Small intestine (tissue), 7 donors: ENCODE data around the gene PIP5K1B. TPM values are rescaled to one million over a fixed set of nuclear protein-coding genes. Genes with fewer than 3 reads are reported as not detected.

ENCODE experiments used
- DNase-seq, 2 donors: peaks; one replicate each; pipeline versions ENCODE4 v3.0.0 to v3.0.0-alpha.2; 2013
- FAIRE-seq: peaks from 2 replicates; lab custom pipeline; 2012; peaks lifted over from hg19 to GRCh38; lab: Jason Lieb, UNC
- H3K27ac ChIP-seq, 3 donors: one replicate each; pipeline ENCODE4 v1.5.1; 2013; ENCODE audit warnings: low read length in 2 of 3, mild to moderate bottlenecking in 2 of 3, control low read depth in 1 of 3, inconsistent platforms in 1 of 3, low read depth in 1 of 3, moderate library complexity in 1 of 3
- H3K27me3 ChIP-seq, 3 donors: one replicate each; pipeline ENCODE4 v1.6.1; 2013; ENCODE audit warnings: low read length in 3 of 3, inconsistent platforms in 1 of 3; ENCODE audit not compliant: control insufficient read depth in 3 of 3, insufficient read depth in 3 of 3
- H3K36me3 ChIP-seq, 3 donors: one replicate each; pipeline ENCODE4 v1.6.1; 2013; ENCODE audit warnings: low read length in 3 of 3, inconsistent platforms in 1 of 3, low read depth in 1 of 3, mild to moderate bottlenecking in 1 of 3, moderate library complexity in 1 of 3; ENCODE audit not compliant: control insufficient read depth in 3 of 3, insufficient read depth in 2 of 3
- H3K4me1 ChIP-seq, 3 donors: one replicate each; pipeline ENCODE4 v1.6.1; 2013; ENCODE audit warnings: low read length in 2 of 3, inconsistent platforms in 1 of 3, low read depth in 1 of 3, mild to moderate bottlenecking in 1 of 3, moderate library complexity in 1 of 3; ENCODE audit not compliant: control insufficient read depth in 3 of 3, insufficient read depth in 2 of 3
- H3K4me3 ChIP-seq, 3 donors: one replicate each; pipeline ENCODE4 v1.5.1; 2013; ENCODE audit warnings: low read length in 3 of 3, control low read depth in 1 of 3, inconsistent platforms in 1 of 3, low read depth in 1 of 3, mild to moderate bottlenecking in 1 of 3, moderate library complexity in 1 of 3
- H3K9me3 ChIP-seq, 2 donors: one replicate each; pipeline ENCODE4 v1.6.1; 2013; ENCODE audit warnings: low read depth in 1 of 2, low read length in 1 of 2; ENCODE audit not compliant: control insufficient read depth in 2 of 2, insufficient read depth in 1 of 2
- WGBS, 3 donors: extraction: QIAGEN DNeasy Blood & Tissue Kit; methylation state at CpG; one replicate each; pipeline ENCODE4 v1.1.7; 2013; 5-methylcytosine and 5-hydroxymethylcytosine counted together
- polyA plus RNA-seq, 4 donors: library from polyadenylated mRNA; stranded (reverse) in 3 of 4; unstranded in 1 of 4; fragments of 200-250 nt in 3 of 4; fragments of 120-200 nt in 1 of 4; gene quantifications; one replicate each; pipeline versions ENCODE4 v1.2.1 to v1.2.3, GENCODE V29; 2013
- donor health status: healthy with polysubstance abuse.
- donor health status: control.
- donor health status: control.
- donor health status: Bipolar disorder and iron deficiency.
- donor health status: healthy.

Gene PIP5K1B
- polyA plus RNA-seq, 4 donors, result 28.8 to 58.0 (median 49.7) TPM

- DNase-seq, result no peak
- Histone ChIP-seq H3K27me3 (no peaks in the 10 kb centered on the region), H3K9me3 (no peaks in the 10 kb centered on the region), H3K4me1 (peaks cover 10 to 54% (median 18%) of the 10 kb centered on the region in 3 donors), H3K4me3 (no peak overlapping the region), H3K27ac (peak overlapping the region in 2 of 3 donors; percentile 65 to 91), H3K36me3 (peaks cover 0 to 5% (median 0%) of the 10 kb centered on the region in 3 donors)
- no peak for FAIRE-seq
- WGBS, 3 donors, result 66 to 73% (median 70%) methylated on average over 5 of the region's 5 CpGs
Measured at GRCh38 chr9:68733021-68733405, 28.0 kb downstream of the PIP5K1B start.

GRCh38 chr9:68738358-68738757 lies 33.3 kb downstream of the PIP5K1B start:
- FAIRE-seq (no peak), DNase-seq (no peak)
- peaks cover 8 to 59% (median 22%) of the 10 kb centered on the region in 3 donors for H3K4me1 ChIP-seq
- peaks cover 0 to 15% (median 0%) of the 10 kb centered on the region in 3 donors for H3K36me3 ChIP-seq
- no peaks in the 10 kb centered on the region for H3K9me3 ChIP-seq
- peak overlapping the region; percentile 38 to 92 (median 86) for H3K27ac ChIP-seq
- H3K27me3 ChIP-seq, result no peaks in the 10 kb centered on the region
- H3K4me3 ChIP-seq, result no peak overlapping the region
- WGBS, 3 donors, result 58 to 91% (median 81%) methylated on average over 3 of the region's 3 CpGs

- Histone ChIP-seq H3K27ac (peak overlapping the region; percentile 87 to 94 (median 92)), H3K9me3 (no peaks in the 10 kb centered on the region), H3K4me3 (no peak overlapping the region), H3K36me3 (peaks cover 0 to 24% (median 0%) of the 10 kb centered on the region in 3 donors), H3K4me1 (peaks cover 8 to 64% (median 18%) of the 10 kb centered on the region in 3 donors), H3K27me3 (no peaks in the 10 kb centered on the region)
- 12 to 43% (median 15%) methylated on average over 2 of the region's 2 CpGs for WGBS, 3 donors
- DNase-seq (peak; percentile 90 to 97), FAIRE-seq (no peak)
Measured at GRCh38 chr9:68739621-68740174, 34.7 kb downstream of the PIP5K1B start.

- H3K4me3 ChIP-seq, result no peak overlapping the region
- peak overlapping the region; percentile 84 to 94 (median 92) for H3K27ac ChIP-seq
Measured at GRCh38 chr9:68740561-68740960, 35.5 kb downstream of the PIP5K1B start.

GRCh38 chr9:68741234-68741633 lies 36.2 kb downstream of the PIP5K1B start:
- no peak overlapping the region for H3K4me3 ChIP-seq
- no peaks in the 10 kb centered on the region for H3K27me3 ChIP-seq
- FAIRE-seq, result no peak
- peaks cover 8 to 61% (median 9%) of the 10 kb centered on the region in 3 donors for H3K4me1 ChIP-seq
- H3K36me3 ChIP-seq, result peaks cover 0 to 27% (median 0%) of the 10 kb centered on the region in 3 donors
- no peaks in the 10 kb centered on the region for H3K9me3 ChIP-seq
- peak in 1 of 2 donors; percentile 40 for DNase-seq
- peak overlapping the region; percentile 3 to 92 (median 88) for H3K27ac ChIP-seq
- 56 to 73% (median 60%) methylated on average over 4 of the region's 4 CpGs for WGBS, 3 donors

More at GRCh38 chr9:68740561-68740960, 35.5 kb downstream of the PIP5K1B start:
- H3K4me1 ChIP-seq, result peaks cover 8 to 65% (median 14%) of the 10 kb centered on the region in 3 donors
- DNase-seq, result peak; percentile 96 to 99
- no peaks in the 10 kb centered on the region for H3K27me3 ChIP-seq
- 9 to 55% (median 34%) methylated on average over 4 of the region's 4 CpGs for WGBS, 3 donors
- H3K36me3 ChIP-seq, result peaks cover 0 to 30% (median 0%) of the 10 kb centered on the region in 3 donors
- peak; percentile 94 for FAIRE-seq
- H3K9me3 ChIP-seq, result no peaks in the 10 kb centered on the region

- no peak for FAIRE-seq
- H3K27ac ChIP-seq, result peak overlapping the region; percentile 3 to 92 (median 88)
- peaks cover 5 to 67% (median 9%) of the 10 kb centered on the region in 3 donors for H3K4me1 ChIP-seq
- H3K27me3 ChIP-seq, result no peaks in the 10 kb centered on the region
- no peaks in the 10 kb centered on the region for H3K9me3 ChIP-seq
- 54 to 75% (median 58%) methylated on average over 3 of the region's 3 CpGs for WGBS, 3 donors
- H3K4me3 ChIP-seq, result no peak overlapping the region
- no peak for DNase-seq
- peaks cover 0 to 32% (median 0%) of the 10 kb centered on the region in 3 donors for H3K36me3 ChIP-seq
Measured at GRCh38 chr9:68741704-68742332, 36.8 kb downstream of the PIP5K1B start.

GRCh38 chr9:68742333-68742730 lies 37.3 kb downstream of the PIP5K1B start:
- FAIRE-seq (no peak), DNase-seq (no peak)
- H3K36me3 ChIP-seq, result peaks cover 0 to 32% (median 0%) of the 10 kb centered on the region in 3 donors
- no peaks in the 10 kb centered on the region for H3K27me3 ChIP-seq
- no peaks in the 10 kb centered on the region for H3K9me3 ChIP-seq
- no peak overlapping the region for H3K4me3 ChIP-seq
- peak overlapping the region in 1 of 3 donors; percentile 92 for H3K27ac ChIP-seq
- H3K4me1 ChIP-seq, result peaks cover 5 to 71% (median 9%) of the 10 kb centered on the region in 3 donors
- WGBS, 3 donors, result 83 to 92% (median 89%) methylated on average over 2 of the region's 2 CpGs

GRCh38 chr9:68744426-68744825 lies 39.4 kb downstream of the PIP5K1B start:
- peaks cover 5 to 74% (median 9%) of the 10 kb centered on the region in 3 donors for H3K4me1 ChIP-seq
- H3K4me3 ChIP-seq, result no peak overlapping the region
- WGBS, 3 donors, result 79 to 95% (median 87%) methylated on average over 1 of the region's 1 CpG
- FAIRE-seq (no peak), DNase-seq (no peak)
- no peaks in the 10 kb centered on the region for H3K27me3 ChIP-seq
- no peaks in the 10 kb centered on the region for H3K9me3 ChIP-seq
- peaks cover 0 to 39% (median 0%) of the 10 kb centered on the region in 3 donors for H3K36me3 ChIP-seq
- peak overlapping the region in 1 of 3 donors; percentile 27 for H3K27ac ChIP-seq
